SU-DHL-6 (cell line): ENCODE data around the gene NOC2L.

Source experiments
- H2AFZ ChIP-seq: fragments of 200-600 bp; sonication (generic); 2 replicates; pipeline ENCODE4 v1.6.1; 2014; ENCODE audit warnings: low read depth, mild to moderate bottlenecking, moderate library complexity, mixed read lengths, antibody characterized with exemption, low read length; ENCODE audit not compliant: severe bottlenecking
- H3F3A ChIP-seq: fragments of 200-600 bp; shearing (Covaris generic); 2 replicates; pipeline ENCODE4 v1.6.0; 2016; ENCODE audit warnings: antibody characterized with exemption, mild to moderate bottlenecking; ENCODE audit not compliant: insufficient read depth
- H3K27ac ChIP-seq: fragments of 200-600 bp; sonication (generic); 2 replicates; pipeline ENCODE4 v1.5.1; 2016; ENCODE audit warnings: low read depth, mild to moderate bottlenecking, low read length, moderate library complexity, mixed read lengths
- H3K27me3 ChIP-seq: fragments of 200-600 bp; sonication (generic), shearing (Covaris generic); 2 replicates; pipeline ENCODE4 v1.6.0; 2014; ENCODE audit warnings: mild to moderate bottlenecking, low read length
- H3K36me3 ChIP-seq: fragments of 200-600 bp; sonication (generic); 2 replicates; pipeline ENCODE4 v1.6.1; 2014; ENCODE audit warnings: mild to moderate bottlenecking, low read length, mixed read lengths
- H3K4me2 ChIP-seq: fragments of 300-600, 200-600 bp; shearing (Covaris generic), sonication (generic); 2 replicates; pipeline ENCODE4 v1.6.0; 2014; ENCODE audit warnings: low read length, low read depth, mild to moderate bottlenecking; ENCODE audit not compliant: poor library complexity, severe bottlenecking
- H3K4me3 ChIP-seq: fragments of 200-600 bp; sonication (generic); 2 replicates; pipeline ENCODE4 v1.5.1; 2014; ENCODE audit warnings: antibody characterized with exemption, low read length, mild to moderate bottlenecking, mixed read lengths; ENCODE audit not compliant: insufficient read depth, poor library complexity, severe bottlenecking
- H3K79me2 ChIP-seq: fragments of 200-600 bp; sonication (generic); 2 replicates; pipeline ENCODE4 v1.6.1; 2014; ENCODE audit warnings: mild to moderate bottlenecking, low read length, moderate library complexity; ENCODE audit not compliant: insufficient read depth
- H3K9ac ChIP-seq: fragments of 200-600 bp; sonication (generic); 2 replicates; pipeline ENCODE4 v1.7.0; 2014; ENCODE audit warnings: mild to moderate bottlenecking, low read length
- H3K9me2 ChIP-seq: fragments of 200-600 bp; sonication (generic); replicated peaks from 2 replicates; pipeline ENCODE4 v1.6.1; 2014; ENCODE audit warnings: low read length; ENCODE audit not compliant: insufficient read depth
- H3K9me3 ChIP-seq: fragments of 200-600 bp; sonication (generic); 2 replicates; pipeline ENCODE4 v1.6.1; 2014; ENCODE audit warnings: low read length, mixed read lengths; ENCODE audit not compliant: insufficient read depth
- H4K20me1 ChIP-seq: fragments of 200-600 bp; sonication (generic); 2 replicates; pipeline ENCODE4 v1.6.1; 2014; ENCODE audit warnings: low read depth, mild to moderate bottlenecking, antibody characterized with exemption, low read length, moderate library complexity, mixed read lengths
- CTCF ChIP-seq: fragments of 200-600 bp; sonication (generic); IDR thresholded peaks from one replicate; pipeline ENCODE4 v1.5.1; 2017; ENCODE audit warnings: antibody characterized with exemption, mild to moderate bottlenecking, low read length, moderate library complexity; ENCODE audit not compliant: insufficient read depth, poor library complexity, severe bottlenecking
- EZH2phosphoT487 ChIP-seq: fragments of 200-600 bp; sonication (generic), shearing (Covaris generic); conservative IDR thresholded peaks from 2 replicates; pipeline ENCODE4 v1.6.1; 2018; ENCODE audit warnings: mild to moderate bottlenecking, antibody characterized with exemption, low read length, moderate library complexity, mixed read lengths

Gene NOC2L

DNA sequence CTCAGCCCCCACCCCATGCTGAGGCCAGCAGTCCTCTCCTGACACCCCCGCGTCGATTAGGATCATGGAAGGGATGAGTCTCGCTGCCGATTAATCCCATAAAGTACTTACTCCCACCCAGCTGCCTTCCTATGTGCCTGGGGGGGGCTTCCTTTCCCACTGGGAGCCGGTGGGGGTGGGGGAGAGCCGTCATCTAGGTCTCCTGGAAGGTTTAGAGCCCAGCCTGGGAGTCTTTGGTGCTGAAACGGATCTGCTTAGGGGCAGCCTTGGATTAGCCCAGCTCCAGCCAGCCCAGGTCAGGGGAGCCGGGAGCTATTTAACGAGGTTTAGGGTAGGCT is 25.5 kb downstream of the NOC2L start:
- Histone ChIP-seq H3K4me2 (no peak overlapping the region), H3K27ac (no peak overlapping the region), H3K36me3 (no peaks in the 10 kb centered on the region), H4K20me1 (no peaks in the 10 kb centered on the region), H3K4me3 (no peak overlapping the region), H2AFZ (no peak overlapping the region), H3K27me3 (no peaks in the 10 kb centered on the region), H3K79me2 (no peaks in the 10 kb centered on the region), H3K9me2 (no peaks in the 10 kb centered on the region), H3F3A (no peaks in the 10 kb centered on the region), H3K9me3 (no peaks in the 10 kb centered on the region), H3K9ac (no peak overlapping the region)
- TF ChIP-seq CTCF (no peak), EZH2phosphoT487 (no peak)

DNA sequence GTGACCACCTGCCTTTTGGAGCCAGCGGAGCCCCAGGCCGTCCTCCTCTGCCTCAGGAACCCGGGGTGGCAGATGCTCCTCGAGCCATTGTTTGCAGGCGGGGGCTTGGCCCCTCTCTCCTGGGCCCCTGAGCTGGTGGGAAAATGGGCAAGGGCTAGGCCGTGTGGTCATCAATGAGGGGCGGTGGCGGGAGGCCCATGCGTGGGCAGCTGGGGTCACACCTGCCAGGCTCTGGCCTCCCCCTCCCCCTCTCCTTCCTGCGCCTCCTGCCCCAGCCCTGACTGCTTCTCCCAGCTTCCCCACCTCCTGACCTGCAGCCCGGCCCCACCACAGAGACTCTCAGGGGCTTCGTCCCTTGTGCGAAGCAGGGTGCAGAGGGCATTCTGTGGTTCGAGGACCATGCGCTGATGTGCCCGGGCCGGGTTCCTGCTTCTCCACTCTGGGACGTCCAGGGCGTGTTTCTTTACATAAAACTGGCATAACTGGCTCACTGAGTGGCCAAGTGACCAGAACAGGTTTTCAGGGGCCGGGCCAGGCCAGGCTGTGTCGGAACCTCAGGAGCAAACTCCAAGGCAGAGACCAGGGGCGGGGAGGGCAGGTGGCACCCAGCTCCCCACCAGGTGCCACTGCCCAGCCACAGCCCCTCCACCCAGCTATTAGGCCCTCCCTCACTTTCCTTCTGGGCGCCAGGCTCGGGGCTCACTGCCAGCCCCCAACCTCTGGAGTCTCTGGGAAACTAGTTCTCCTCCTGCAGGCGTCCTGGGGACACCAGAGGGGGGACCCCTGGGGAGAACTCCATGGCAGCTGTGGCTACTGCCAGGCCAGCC is 26.1 kb downstream of the NOC2L start:
- Histone ChIP-seq H4K20me1 (no peaks in the 10 kb centered on the region), H2AFZ (no peak overlapping the region), H3K79me2 (no peaks in the 10 kb centered on the region), H3K4me3 (no peak overlapping the region), H3K27ac (no peak overlapping the region), H3K4me2 (no peak overlapping the region), H3K9ac (no peak overlapping the region), H3K9me3 (no peaks in the 10 kb centered on the region), H3F3A (no peaks in the 10 kb centered on the region), H3K9me2 (no peaks in the 10 kb centered on the region), H3K27me3 (no peaks in the 10 kb centered on the region), H3K36me3 (no peaks in the 10 kb centered on the region)
- TF ChIP-seq CTCF (no peak), EZH2phosphoT487 (no peak)

GRCh38 chr1:932173-932510 is 26.9 kb downstream of the NOC2L start:
- Histone ChIP-seq H3K36me3 (no peaks in the 10 kb centered on the region), H3K79me2 (no peaks in the 10 kb centered on the region), H3K9me3 (no peaks in the 10 kb centered on the region), H2AFZ (no peak overlapping the region), H4K20me1 (no peaks in the 10 kb centered on the region), H3K9ac (no peak overlapping the region), H3F3A (no peaks in the 10 kb centered on the region), H3K9me2 (no peaks in the 10 kb centered on the region), H3K4me2 (no peak overlapping the region), H3K4me3 (no peak overlapping the region), H3K27me3 (no peaks in the 10 kb centered on the region), H3K27ac (no peak overlapping the region)
- TF ChIP-seq EZH2phosphoT487 = no peak
- no peak for TF ChIP-seq CTCF
